HepG2 (cell line): ENCODE data around the gene MCM6. TPM values are rescaled to one million over a fixed set of nuclear protein-coding genes. Genes with fewer than 3 reads are reported as not detected.

Source experiments
- ATAC-seq: fragments of 200-7000 bp; cut with Tn5 transposase; 3 replicates; pipeline ENCODE4 v1.9.1; 2020; ENCODE audit warnings: mild to moderate bottlenecking, moderate library complexity
- BruUV-seq: library from RNA; stranded (reverse); fragments of 400-500 nt; replicated peaks from 2 replicates; lab custom pipeline; 2021; lab: Mats Ljungman, UMichigan
- CTCF ChIA-PET: fragments of 300-600 bp; formaldehyde crosslinking; extraction: SDS; loops from one replicate; lab custom pipeline; 2021; ENCODE audit warnings: low total read pairs, inconsistent platforms, low intra/inter-chr PET ratio; lab: Yijun Ruan, JAX
- POLR2A ChIA-PET: fragments of 350-600 bp; sonication (Branson Sonifier 250); formaldehyde crosslinking; loops from one replicate; lab custom pipeline; 2020; ENCODE audit warnings: antibody characterized with exemption, inconsistent platforms; lab: Yijun Ruan, JAX
- DNase-seq: peaks from one replicate; pipeline ENCODE4 v3.0.0-alpha.2; 2015; ENCODE audit warnings: low spot score
- FAIRE-seq: peaks from 3 replicates; lab custom pipeline; 2011; peaks lifted over from hg19 to GRCh38; lab: Jason Lieb, UNC
- H2AFZ ChIP-seq: one replicate; pipeline ENCODE4 v1.6.1; 2011; ENCODE audit warnings: low read length, inconsistent platforms
- H3K27ac ChIP-seq: fragments of 300-600 bp; 3 replicates; pipeline ENCODE4 v1.8.0; 2011; ENCODE audit warnings: mixed run types, mild to moderate bottlenecking, mixed read lengths, low read length, inconsistent platforms; ENCODE audit not compliant: insufficient read depth; ENCODE audit errors: extremely low read length
- H3K27me3 ChIP-seq, 2 experiments: fragments of 200-600 bp in 1 of 2; 2 replicates in 1 of 2; 3 replicates in 1 of 2; pipeline versions ENCODE4 v1.6.0 to v1.8.0; 2011; ENCODE audit warnings: low read length in 2 of 2, mild to moderate bottlenecking in 2 of 2, moderate library complexity in 2 of 2, inconsistent platforms in 1 of 2; ENCODE audit not compliant: insufficient read depth in 2 of 2, control insufficient read depth in 1 of 2
- H3K36me3 ChIP-seq, 2 experiments: fragments of 200-600 bp in 1 of 2; replicated peaks in 1 of 2; 2 replicates in 1 of 2; 3 replicates in 1 of 2; pipeline versions ENCODE4 v1.5.1 to v1.8.0; 2011; ENCODE audit warnings: low read length in 2 of 2, inconsistent platforms in 1 of 2; ENCODE audit not compliant: insufficient read depth in 2 of 2, control insufficient read depth in 1 of 2
- H3K4me1 ChIP-seq: 2 replicates; pipeline ENCODE4 v1.5.1; 2012; ENCODE audit warnings: low read length, inconsistent platforms; ENCODE audit not compliant: insufficient read depth
- H3K4me2 ChIP-seq: 2 replicates; pipeline ENCODE4 v1.6.0; 2011; ENCODE audit warnings: low read depth, low read length, inconsistent platforms
- H3K4me3 ChIP-seq, 3 experiments: fragments of 200-600 bp in 1 of 3; sonication (generic), shearing (Covaris generic) in 1 of 3; replicated peaks in 1 of 3; 2 replicates each; pipeline ENCODE4 v1.5.1; 2011 to 2016; ENCODE audit warnings: low read length in 3 of 3, inconsistent platforms in 2 of 3, low read depth in 2 of 3, mild to moderate bottlenecking in 2 of 3, control low read depth in 1 of 3, mixed read lengths in 1 of 3; ENCODE audit not compliant: insufficient read depth in 1 of 3
- H3K79me2 ChIP-seq: one replicate; pipeline ENCODE4 v1.6.1; 2011; ENCODE audit warnings: low read length, inconsistent platforms; ENCODE audit not compliant: insufficient read depth
- H3K9ac ChIP-seq: 2 replicates; pipeline ENCODE4 v1.6.0; 2011; ENCODE audit warnings: mild to moderate bottlenecking, low read depth, low read length, inconsistent platforms; ENCODE audit not compliant: insufficient read depth
- H3K9me3 ChIP-seq: 2 replicates; pipeline ENCODE4 v1.5.1; 2012; ENCODE audit warnings: mild to moderate bottlenecking, low read length
- H4K20me1 ChIP-seq: 2 replicates; pipeline ENCODE4 v1.6.0; 2011; ENCODE audit warnings: inconsistent platforms, mild to moderate bottlenecking, low read length, moderate library complexity; ENCODE audit not compliant: insufficient read depth
- ELF1 ChIP-seq: sonication (generic); formaldehyde crosslinking; IDR thresholded peaks from 2 replicates; pipeline ENCODE4 v1.4.0; 2020; ENCODE audit warnings: missing genetic modification reagents
- IKZF4 ChIP-seq: sonication (generic); formaldehyde crosslinking; IDR thresholded peaks from 2 replicates; pipeline ENCODE4 v1.5.1; 2020; ENCODE audit warnings: borderline replicate concordance, mild to moderate bottlenecking, low read depth, missing genetic modification reagents; ENCODE audit errors: not compliant biosample characterization
- MAFF ChIP-seq: IDR thresholded peaks from 2 replicates; pipeline ENCODE4 v1.6.1; 2011; ENCODE audit warnings: low read depth, low read length, improper control_type of control experiment
- MED13 ChIP-seq: sonication (generic); formaldehyde crosslinking; IDR thresholded peaks from 2 replicates; pipeline ENCODE4 v1.5.0; 2020; ENCODE audit warnings: missing genetic modification reagents
- MTA1 ChIP-seq: sonication (generic); formaldehyde crosslinking; IDR thresholded peaks from 2 replicates; pipeline ENCODE4 v1.4.0; 2020; ENCODE audit warnings: missing genetic modification reagents, mild to moderate bottlenecking, borderline replicate concordance
- NCOA2 ChIP-seq: sonication (generic); formaldehyde crosslinking; IDR thresholded peaks from 2 replicates; pipeline ENCODE4 v1.8.0; 2022; ENCODE audit warnings: inconsistent platforms
- NFKB2 ChIP-seq: sonication (generic); formaldehyde crosslinking; IDR thresholded peaks from 2 replicates; pipeline ENCODE4 v1.4.0; 2020; ENCODE audit warnings: missing genetic modification reagents, borderline replicate concordance
- SCMH1 ChIP-seq: sonication (generic); formaldehyde crosslinking; IDR thresholded peaks from 2 replicates; pipeline ENCODE4 v1.9.0; 2021; ENCODE audit warnings: missing genetic modification reagents, mild to moderate bottlenecking, borderline replicate concordance
- SMARCC2 ChIP-seq: fragments of 450-650 bp; IDR thresholded peaks from 2 replicates; pipeline ENCODE4 v1.6.1; 2017; ENCODE audit warnings: antibody characterized with exemption, mild to moderate bottlenecking
- SMC3 ChIP-seq: IDR thresholded peaks from 2 replicates; pipeline ENCODE4 v1.6.1; 2011; ENCODE audit warnings: low read length, improper control_type of control experiment
- TCF7 ChIP-seq: sonication (generic); IDR thresholded peaks from 2 replicates; pipeline ENCODE4 v1.6.1; 2016; ENCODE audit warnings: antibody characterized with exemption, low read depth
- ZFP82 ChIP-seq: sonication (generic); formaldehyde crosslinking; IDR thresholded peaks from 2 replicates; pipeline ENCODE4 v1.5.1; 2020; ENCODE audit warnings: mild to moderate bottlenecking, missing genetic modification reagents, borderline replicate concordance
- ZNF263 ChIP-seq: sonication (generic); formaldehyde crosslinking; IDR thresholded peaks from 2 replicates; pipeline ENCODE4 v1.4.0; 2020; ENCODE audit warnings: missing genetic modification reagents
- ZNF564 ChIP-seq: sonication (generic); formaldehyde crosslinking; IDR thresholded peaks from 2 replicates; pipeline ENCODE4 v1.8.1; 2023; ENCODE audit warnings: mild to moderate bottlenecking, missing genetic modification reagents
- WGBS: methylation state at CpG from one replicate; pipeline ENCODE4 v1.1.6; 2017; ENCODE audit warnings: low lambda C conversion rate; 5-methylcytosine and 5-hydroxymethylcytosine counted together
- in situ Hi-C: cut with HindIII; loops from 2 replicates; pipeline ENCODE4 v1.10.0; 2017; ENCODE audit warnings: low pct_unique_long_range_greater_than_20kb; ENCODE audit not compliant: extremely low pct_ligation_motif_present
- intact Hi-C: fragments of 100-400 bp; cut with micrococcal nuclease; formaldehyde crosslinking; loops from one replicate; pipeline ENCODE4 v1.10.0; 2022; ENCODE audit not compliant: unreplicated experiment
- polyA plus RNA-seq, 8 experiments: library from polyadenylated mRNA; depleted of rRNA in 3 of 8; stranded (reverse) in 7 of 8; unstranded in 1 of 8; fragments of >200 nt; fragmentation: Illumina TruSeq in 4 of 8; extraction: Trizol in 4 of 8; gene quantifications; 2 replicates each; pipeline versions ENCODE4 v1.2.1 to v1.2.3, GENCODE V29; 2011 to 2016; ENCODE audit warnings: low read depth in 4 of 8, missing spikeins in 1 of 8, mixed read lengths in 1 of 8; ENCODE audit not compliant: insufficient read depth in 1 of 8
- total RNA-seq, 5 experiments: library from RNA; depleted of rRNA; stranded (reverse); fragments of >200 nt; fragmentation: Illumina TruSeq; extraction: Trizol; gene quantifications; 2 replicates each; pipeline ENCODE4 v1.2.3, GENCODE V29; 2016; ENCODE audit warnings: low read depth in 1 of 5
- TF ChIP-seq, protein P1 (sequence below): sonication (generic); formaldehyde crosslinking; IDR thresholded peaks from 2 replicates; pipeline ENCODE4 v1.4.0; 2020; ENCODE audit warnings: missing genetic modification reagents
- TF ChIP-seq, protein P2 (sequence below): sonication (generic); formaldehyde crosslinking; IDR thresholded peaks from 2 replicates; pipeline ENCODE4 v1.5.0; 2020; ENCODE audit warnings: mild to moderate bottlenecking, missing genetic modification reagents
- TF ChIP-seq, protein P3 (sequence below): sonication (generic); formaldehyde crosslinking; IDR thresholded peaks from 2 replicates; pipeline ENCODE4 v1.4.0; 2020; ENCODE audit warnings: missing genetic modification reagents

The MCM6 gene
- total and polyA plus RNA-seq, 2 of the 13 experiments (the other 11 are each of a cell fraction or from before 2014, with no cell fraction given) = 9.7 to 18.7 TPM

DNA sequence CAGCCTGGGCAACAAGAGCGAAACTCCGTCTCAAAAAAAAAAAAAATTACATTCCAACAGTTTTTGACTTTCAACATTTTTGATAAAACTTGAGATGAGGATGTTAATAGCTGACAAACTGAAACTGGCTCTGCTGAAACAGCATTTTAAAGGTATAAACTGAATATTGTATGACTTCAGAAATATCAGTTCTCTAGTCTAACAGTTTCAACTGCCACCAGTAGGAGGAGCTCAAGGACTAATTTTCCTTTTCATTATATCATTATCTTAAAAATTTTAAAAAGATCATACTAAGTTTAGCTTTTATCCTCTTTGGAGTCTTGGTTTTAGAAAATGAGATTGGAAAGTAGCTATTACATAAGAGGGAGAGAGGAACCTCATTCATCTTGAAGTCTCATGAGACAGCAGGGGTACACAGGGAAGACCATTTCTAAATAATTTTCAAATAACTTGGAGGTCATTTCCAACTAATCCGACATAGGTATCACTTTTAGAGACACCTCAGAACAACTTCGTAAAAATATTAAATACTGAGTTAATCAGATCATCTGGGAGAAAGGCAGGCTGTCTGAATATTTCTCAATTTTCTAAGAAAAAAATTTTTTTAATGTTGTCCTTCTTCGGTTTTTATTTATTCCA lies 37.6 kb upstream of the MCM6 start:
- ChIA-PET CTCF (interaction anchor here (0.7 to 2.5 kb wide), 3 partner anchors 161 to 471 kb away, joined by 3 to 23 read pairs (median 13); no protein-coding TSS in a partner anchor), POLR2A (no interaction called here)
- WGBS = 83% methylated on average over 5 of the region's 5 CpGs
- no peak for TF ChIP-seq IKZF4 (CRISPR knock-in tag)
- TF ChIP-seq, protein P1, sequence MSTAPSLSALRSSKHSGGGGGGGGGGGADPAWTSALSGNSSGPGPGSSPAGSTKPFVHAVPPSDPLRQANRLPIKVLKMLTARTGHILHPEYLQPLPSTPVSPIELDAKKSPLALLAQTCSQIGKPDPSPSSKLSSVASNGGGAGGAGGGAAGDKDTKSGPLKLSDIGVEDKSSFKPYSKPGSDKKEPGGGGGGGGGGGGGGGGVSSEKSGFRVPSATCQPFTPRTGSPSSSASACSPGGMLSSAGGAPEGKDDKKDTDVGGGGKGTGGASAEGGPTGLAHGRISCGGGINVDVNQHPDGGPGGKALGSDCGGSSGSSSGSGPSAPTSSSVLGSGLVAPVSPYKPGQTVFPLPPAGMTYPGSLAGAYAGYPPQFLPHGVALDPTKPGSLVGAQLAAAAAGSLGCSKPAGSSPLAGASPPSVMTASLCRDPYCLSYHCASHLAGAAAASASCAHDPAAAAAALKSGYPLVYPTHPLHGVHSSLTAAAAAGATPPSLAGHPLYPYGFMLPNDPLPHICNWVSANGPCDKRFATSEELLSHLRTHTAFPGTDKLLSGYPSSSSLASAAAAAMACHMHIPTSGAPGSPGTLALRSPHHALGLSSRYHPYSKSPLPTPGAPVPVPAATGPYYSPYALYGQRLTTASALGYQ = no peak
- peak; percentile 66 for TF ChIP-seq MAFF
- TF ChIP-seq, protein P2, sequence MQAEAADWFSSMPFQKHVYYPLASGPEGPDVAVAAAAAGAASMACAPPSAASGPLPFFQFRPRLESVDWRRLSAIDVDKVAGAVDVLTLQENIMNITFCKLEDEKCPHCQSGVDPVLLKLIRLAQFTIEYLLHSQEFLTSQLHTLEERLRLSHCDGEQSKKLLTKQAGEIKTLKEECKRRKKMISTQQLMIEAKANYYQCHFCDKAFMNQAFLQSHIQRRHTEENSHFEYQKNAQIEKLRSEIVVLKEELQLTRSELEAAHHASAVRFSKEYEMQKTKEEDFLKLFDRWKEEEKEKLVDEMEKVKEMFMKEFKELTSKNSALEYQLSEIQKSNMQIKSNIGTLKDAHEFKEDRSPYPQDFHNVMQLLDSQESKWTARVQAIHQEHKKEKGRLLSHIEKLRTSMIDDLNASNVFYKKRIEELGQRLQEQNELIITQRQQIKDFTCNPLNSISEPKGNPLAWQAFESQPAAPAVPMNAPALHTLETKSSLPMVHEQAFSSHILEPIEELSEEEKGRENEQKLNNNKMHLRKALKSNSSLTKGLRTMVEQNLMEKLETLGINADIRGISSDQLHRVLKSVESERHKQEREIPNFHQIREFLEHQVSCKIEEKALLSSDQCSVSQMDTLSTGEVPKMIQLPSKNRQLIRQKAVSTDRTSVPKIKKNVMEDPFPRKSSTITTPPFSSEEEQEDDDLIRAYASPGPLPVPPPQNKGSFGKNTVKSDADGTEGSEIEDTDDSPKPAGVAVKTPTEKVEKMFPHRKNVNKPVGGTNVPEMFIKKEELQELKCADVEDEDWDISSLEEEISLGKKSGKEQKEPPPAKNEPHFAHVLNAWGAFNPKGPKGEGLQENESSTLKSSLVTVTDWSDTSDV = no peak
- no peak for TF ChIP-seq NFKB2 (CRISPR knock-in tag)
- TF ChIP-seq, protein P3, sequence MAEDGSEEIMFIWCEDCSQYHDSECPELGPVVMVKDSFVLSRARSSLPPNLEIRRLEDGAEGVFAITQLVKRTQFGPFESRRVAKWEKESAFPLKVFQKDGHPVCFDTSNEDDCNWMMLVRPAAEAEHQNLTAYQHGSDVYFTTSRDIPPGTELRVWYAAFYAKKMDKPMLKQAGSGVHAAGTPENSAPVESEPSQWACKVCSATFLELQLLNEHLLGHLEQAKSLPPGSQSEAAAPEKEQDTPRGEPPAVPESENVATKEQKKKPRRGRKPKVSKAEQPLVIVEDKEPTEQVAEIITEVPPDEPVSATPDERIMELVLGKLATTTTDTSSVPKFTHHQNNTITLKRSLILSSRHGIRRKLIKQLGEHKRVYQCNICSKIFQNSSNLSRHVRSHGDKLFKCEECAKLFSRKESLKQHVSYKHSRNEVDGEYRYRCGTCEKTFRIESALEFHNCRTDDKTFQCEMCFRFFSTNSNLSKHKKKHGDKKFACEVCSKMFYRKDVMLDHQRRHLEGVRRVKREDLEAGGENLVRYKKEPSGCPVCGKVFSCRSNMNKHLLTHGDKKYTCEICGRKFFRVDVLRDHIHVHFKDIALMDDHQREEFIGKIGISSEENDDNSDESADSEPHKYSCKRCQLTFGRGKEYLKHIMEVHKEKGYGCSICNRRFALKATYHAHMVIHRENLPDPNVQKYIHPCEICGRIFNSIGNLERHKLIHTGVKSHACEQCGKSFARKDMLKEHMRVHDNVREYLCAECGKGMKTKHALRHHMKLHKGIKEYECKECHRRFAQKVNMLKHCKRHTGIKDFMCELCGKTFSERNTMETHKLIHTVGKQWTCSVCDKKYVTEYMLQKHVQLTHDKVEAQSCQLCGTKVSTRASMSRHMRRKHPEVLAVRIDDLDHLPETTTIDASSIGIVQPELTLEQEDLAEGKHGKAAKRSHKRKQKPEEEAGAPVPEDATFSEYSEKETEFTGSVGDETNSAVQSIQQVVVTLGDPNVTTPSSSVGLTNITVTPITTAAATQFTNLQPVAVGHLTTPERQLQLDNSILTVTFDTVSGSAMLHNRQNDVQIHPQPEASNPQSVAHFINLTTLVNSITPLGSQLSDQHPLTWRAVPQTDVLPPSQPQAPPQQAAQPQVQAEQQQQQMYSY (CRISPR knock-in tag) = no peak
- TF ChIP-seq ELF1 (CRISPR knock-in tag) = no peak
- no peak for TF ChIP-seq MED13 (CRISPR knock-in tag)
- TF ChIP-seq ZNF263 = no peak
- no peak for TF ChIP-seq NCOA2 (CRISPR knock-in tag)
- TF ChIP-seq SCMH1 (CRISPR knock-in tag) = no peak
- no peak for TF ChIP-seq MTA1 (CRISPR knock-in tag)
- TF ChIP-seq SMARCC2 = no peak
- TF ChIP-seq ZNF564 = no peak
- TF ChIP-seq ZFP82 (CRISPR knock-in tag) = no peak
- peak; percentile 43 for TF ChIP-seq SMC3
- no peak for TF ChIP-seq TCF7

More for the DNA sequence above, 37.6 kb upstream of the MCM6 start:
- in situ Hi-C loops (loop anchor here (5.0 kb wide), 1 partner anchor 468 kb away; no protein-coding TSS in a partner anchor), intact Hi-C loops (loop anchor here (1.0 kb wide), 1 partner anchor 464 kb away; no protein-coding TSS in a partner anchor)
- ATAC-seq = peak; percentile 69
- no peak overlapping the region for H3K27ac ChIP-seq
- H3K4me1 ChIP-seq = no peaks in the 10 kb centered on the region
- 0 out of 2 replicates have a peak, but pooled peaks cover 2% of the 10 kb centered on the region for H4K20me1 ChIP-seq
- no peak overlapping the region for H2AFZ ChIP-seq
- no peak overlapping the region for H3K4me3 ChIP-seq
- no peak for FAIRE-seq
- DNase-seq = peak; percentile 40
- H3K27me3 ChIP-seq = no peaks in the 10 kb centered on the region
- H3K9ac ChIP-seq = no peak overlapping the region
- peaks cover 12 to 45% of the 10 kb centered on the region in 2 experiments for H3K36me3 ChIP-seq
- no peaks in the 10 kb centered on the region for H3K79me2 ChIP-seq
- BruUV-seq = no TSS peak
- H3K4me2 ChIP-seq = no peak overlapping the region
- no peaks in the 10 kb centered on the region for H3K9me3 ChIP-seq
